Measurements from ENCODE around the gene RCAN3.

The RCAN3 gene

DNA sequence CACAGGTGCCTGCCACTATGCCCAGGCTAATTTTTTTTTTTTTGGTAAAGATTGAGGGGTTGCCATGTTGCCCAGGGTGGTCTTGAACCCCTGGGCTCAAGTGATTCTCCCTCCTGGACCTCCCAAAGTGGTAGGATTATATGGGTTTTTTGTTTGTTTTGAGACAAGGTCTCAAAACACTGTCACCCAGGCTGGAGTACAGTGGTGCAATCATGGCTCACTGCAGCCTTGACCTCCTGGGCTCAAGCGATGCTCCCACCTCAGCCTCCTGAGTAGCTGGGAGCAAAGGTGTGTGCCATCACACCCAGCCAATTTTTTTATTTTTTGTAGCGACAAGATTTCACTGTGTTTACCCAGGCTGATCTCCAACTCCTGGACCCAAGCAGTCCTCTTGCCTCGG, 8.9 kb upstream of the RCAN3 start:
- DNase-seq (ENCODE audit: insufficient read length, low spot score) (no peak), FAIRE-seq (no peak)
- TF ChIP-seq, protein P1, sequence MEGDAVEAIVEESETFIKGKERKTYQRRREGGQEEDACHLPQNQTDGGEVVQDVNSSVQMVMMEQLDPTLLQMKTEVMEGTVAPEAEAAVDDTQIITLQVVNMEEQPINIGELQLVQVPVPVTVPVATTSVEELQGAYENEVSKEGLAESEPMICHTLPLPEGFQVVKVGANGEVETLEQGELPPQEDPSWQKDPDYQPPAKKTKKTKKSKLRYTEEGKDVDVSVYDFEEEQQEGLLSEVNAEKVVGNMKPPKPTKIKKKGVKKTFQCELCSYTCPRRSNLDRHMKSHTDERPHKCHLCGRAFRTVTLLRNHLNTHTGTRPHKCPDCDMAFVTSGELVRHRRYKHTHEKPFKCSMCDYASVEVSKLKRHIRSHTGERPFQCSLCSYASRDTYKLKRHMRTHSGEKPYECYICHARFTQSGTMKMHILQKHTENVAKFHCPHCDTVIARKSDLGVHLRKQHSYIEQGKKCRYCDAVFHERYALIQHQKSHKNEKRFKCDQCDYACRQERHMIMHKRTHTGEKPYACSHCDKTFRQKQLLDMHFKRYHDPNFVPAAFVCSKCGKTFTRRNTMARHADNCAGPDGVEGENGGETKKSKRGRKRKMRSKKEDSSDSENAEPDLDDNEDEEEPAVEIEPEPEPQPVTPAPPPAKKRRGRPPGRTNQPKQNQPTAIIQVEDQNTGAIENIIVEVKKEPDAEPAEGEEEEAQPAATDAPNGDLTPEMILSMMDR (IDR thresholded peaks at IDR 0.05; ENCODE audit: insufficient read depth, missing control alignments), result no peak

DNA sequence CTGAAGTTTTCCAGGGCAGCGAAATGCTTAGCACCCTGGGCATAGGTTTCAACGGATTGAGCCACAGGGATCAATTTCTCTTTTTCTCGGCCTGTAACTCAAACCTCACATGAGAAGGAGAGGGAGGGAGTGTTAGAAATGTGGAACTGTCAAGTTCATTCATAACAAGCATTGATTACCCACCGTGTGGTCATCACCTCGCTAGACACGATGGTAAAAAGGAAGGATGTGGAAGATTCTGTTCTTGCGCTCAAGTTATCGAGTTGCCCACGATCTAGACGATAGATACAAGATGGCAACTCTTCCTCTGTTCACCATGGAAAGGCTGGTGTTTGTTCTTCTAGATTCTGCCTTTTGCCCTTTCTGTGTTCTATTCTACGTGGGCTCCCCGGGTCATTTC, 4.0 kb upstream of the RCAN3 start:
- TF ChIP-seq, protein P1 (IDR thresholded peaks at IDR 0.05; ENCODE audit: insufficient read depth, missing control alignments), result no peak
- FAIRE-seq, result no peak
- no peak for DNase-seq (ENCODE audit: insufficient read length, low spot score)

DNA sequence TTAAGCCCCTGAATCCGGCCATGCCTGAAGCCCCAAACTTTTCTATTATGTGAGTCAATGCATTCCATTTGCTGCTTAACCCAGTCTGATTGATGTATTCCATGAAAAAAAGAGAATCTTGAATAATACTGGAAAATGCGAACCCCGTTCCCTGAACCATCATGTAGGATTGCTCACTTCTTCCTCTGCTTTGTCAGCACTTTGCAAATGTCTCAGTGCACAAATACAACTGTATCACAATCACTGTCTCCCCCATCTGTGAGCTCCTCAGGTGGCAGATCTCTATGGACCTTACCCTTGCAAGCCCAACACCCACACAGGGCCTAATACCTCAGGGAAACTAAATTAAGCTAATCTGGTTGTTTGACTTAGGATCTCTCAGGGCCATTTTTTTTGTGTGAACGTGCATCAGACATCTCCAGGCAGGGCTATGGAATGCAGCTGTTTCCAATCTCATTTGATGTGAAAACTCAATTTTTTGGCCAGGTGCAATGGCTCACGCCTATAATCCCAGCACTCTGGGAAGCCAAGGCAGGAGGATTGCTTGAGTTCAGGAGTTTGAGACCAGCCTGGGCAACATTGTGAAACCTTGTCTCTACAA, 2.1 kb upstream of the RCAN3 start:
- DNase-seq (ENCODE audit: insufficient read length, low spot score) (no peak), FAIRE-seq (no peak)
- TF ChIP-seq, protein P1 (IDR thresholded peaks at IDR 0.05; ENCODE audit: insufficient read depth, missing control alignments), result no peak

DNA sequence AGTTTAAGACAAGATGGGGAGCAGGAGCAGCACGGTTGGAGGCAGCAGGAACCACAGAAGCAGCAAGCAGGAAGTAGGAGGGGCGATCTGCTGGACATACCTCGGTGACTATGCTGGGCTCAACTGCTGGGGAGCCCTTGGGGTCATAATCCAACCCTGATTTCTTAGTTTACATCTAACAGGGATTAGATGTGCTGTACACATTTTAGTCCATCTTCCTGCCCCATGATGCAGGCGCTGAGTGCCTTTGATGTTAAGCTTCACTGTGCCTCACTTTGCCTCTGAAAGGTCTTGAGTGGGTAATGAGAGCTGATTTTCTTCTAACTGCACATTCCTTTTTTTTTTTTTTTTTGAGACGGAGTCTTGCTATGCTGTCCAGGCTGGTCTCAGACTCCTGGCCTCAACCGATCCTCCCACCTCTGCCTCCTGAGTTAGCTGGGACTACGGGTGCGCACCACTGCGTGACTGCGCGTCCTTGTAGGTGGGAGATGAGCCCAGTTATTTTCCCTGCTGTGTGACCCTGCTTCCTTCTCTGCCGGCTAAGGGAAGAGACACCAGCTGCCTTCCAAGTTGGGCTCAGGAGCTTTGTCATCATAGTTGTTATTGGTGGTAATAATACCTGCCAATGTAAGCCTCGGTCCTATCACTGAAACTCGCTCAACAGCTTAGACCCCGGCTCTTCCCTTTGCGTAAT, 1.1 kb upstream of the RCAN3 start:
- TF ChIP-seq, protein P1 (IDR thresholded peaks at IDR 0.05; ENCODE audit: insufficient read depth, missing control alignments), result no peak
- FAIRE-seq (no peak), DNase-seq (ENCODE audit: insufficient read length, low spot score) (no peak)

DNA sequence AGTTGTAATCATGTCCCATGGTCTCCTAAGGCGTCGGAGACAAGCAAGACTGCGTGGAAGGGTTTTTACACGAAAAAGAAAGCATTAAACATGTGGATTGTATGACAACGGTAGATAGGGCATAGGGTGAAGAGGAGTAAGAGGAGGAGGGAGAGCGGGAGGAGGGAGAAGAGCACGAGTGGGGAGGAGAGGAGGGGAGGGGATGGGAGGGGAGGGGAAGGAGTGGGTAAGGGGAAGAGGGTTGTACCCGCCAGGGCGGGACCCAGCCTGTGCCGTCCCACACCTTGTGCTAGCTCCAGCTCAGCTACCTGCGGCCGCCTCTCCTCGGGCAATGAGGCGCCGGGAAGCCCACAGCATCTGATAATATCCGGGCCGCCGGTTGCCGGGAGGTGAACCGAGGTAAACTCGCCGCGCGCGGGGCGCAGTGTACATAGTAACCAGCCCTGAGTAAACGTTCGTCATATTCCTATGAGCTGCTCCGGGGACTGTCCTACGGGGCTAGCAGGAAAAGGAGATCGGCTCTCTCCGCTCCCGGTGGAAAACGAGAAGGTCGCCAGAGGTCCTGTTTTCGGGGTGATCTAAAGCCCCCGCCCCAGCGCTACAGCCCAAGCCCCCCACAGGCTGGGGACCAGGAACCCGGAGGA, 449 bp upstream of the RCAN3 start:
- TF ChIP-seq, protein P1 (IDR thresholded peaks at IDR 0.05; ENCODE audit: insufficient read depth, missing control alignments), result no peak
- no peak for FAIRE-seq
- DNase-seq (ENCODE audit: insufficient read length, low spot score), result no peak

DNA sequence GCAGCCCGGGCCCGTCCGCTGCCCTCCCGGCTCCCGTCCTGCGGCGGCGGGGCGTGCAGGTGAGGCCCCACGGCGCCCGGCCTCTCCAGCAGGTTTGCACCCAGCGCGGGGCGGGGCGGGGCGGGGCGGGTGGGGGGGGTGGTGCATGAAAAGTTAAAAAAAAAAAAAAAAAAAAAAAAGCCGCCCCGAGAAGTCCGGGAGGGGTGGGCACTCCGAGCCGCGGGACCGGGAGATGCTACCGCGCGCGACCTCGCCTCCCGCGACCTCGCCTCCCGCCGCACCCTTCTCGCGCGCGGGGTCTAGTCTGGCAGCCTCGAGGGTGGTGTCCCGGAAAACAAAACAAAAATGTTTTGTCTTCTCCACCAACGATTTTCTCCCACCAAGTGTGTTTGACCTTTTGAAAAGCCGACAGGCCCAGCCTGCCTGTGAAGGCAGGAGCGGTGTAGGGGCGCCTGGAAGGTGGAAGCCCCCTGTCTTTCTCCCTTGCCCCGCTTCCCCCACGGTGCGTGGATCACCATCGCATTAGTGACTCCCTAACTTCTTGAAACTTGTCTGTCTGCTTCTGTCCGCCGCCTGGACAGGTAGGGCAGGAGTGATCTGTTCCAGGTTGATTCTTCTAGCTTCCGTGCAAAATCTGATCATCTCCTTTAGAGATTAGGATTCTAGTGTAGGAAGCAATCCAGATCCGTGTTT, 569 bp downstream of the RCAN3 start:
- DNase-seq (ENCODE audit: insufficient read length, low spot score) (no peak), FAIRE-seq (no peak)
- TF ChIP-seq, protein P1 (IDR thresholded peaks at IDR 0.05; ENCODE audit: insufficient read depth, missing control alignments), result no peak

Measured in D721Med (cell line).